Motor neuron (in vitro differentiated cells): ENCODE data around the gene CHN2. TPM values are rescaled to one million over a fixed set of nuclear protein-coding genes. Genes with fewer than 3 reads are reported as not detected.

Experiments used
- ATAC-seq, 8 experiments: fragments of 200-7000 bp; cut with Tn5 transposase; replicated peaks in 6 of 8; 2 replicates each; pipeline ENCODE4 v1.8.0; 2021; ENCODE audit warnings: mild to moderate bottlenecking in 8 of 8, moderate library complexity in 8 of 8
- H3K27ac ChIP-seq, 2 donors: fragments of 250-450 bp; sonication (Bioruptor Pico); 2 replicates each; pipeline ENCODE4 v1.9.0; 2021; ENCODE audit warnings: antibody characterized with exemption in 2 of 2, mild to moderate bottlenecking in 2 of 2, moderate library complexity in 1 of 2
- H3K4me1 ChIP-seq, 2 donors: fragments of 250-450 bp; sonication (Bioruptor Pico); replicated peaks in 1 of 2; 2 replicates each; pipeline ENCODE4 v1.6.1; 2021; ENCODE audit warnings: antibody characterized with exemption in 2 of 2, mild to moderate bottlenecking in 2 of 2, moderate library complexity in 1 of 2
- H3K4me3 ChIP-seq, 5 donors: fragments of 250-450 bp; sonication (Bioruptor Pico); 2 replicates each; pipeline ENCODE4 v1.9.0; 2021; ENCODE audit warnings: antibody characterized with exemption in 5 of 5, mild to moderate bottlenecking in 5 of 5, moderate library complexity in 4 of 5
- WGBS, 10 experiments: fragments of 450-650 bp; shearing (Covaris generic); methylation state at CpG; one replicate each; pipeline ENCODE4 v1.0.0; 2022; 5-methylcytosine and 5-hydroxymethylcytosine counted together
- in situ Hi-C, 9 experiments: fragments of 400-800 bp; cut with MboI; loops; one replicate each; pipeline ENCODE4 v1.15.0; 2021; ENCODE audit warnings: low sequenced_read_pairs in 9 of 9, low pct_unique_long_range_greater_than_20kb in 2 of 9; ENCODE audit not compliant: unreplicated experiment in 9 of 9
- total RNA-seq, 8 experiments: library from RNA; unstranded; fragments of 300-600 nt; gene quantifications; 2 replicates each; pipeline versions ENCODE4 v1.2.3 to v1.2.4, GENCODE V29; 2022

The CHN2 gene
- total RNA-seq, 8 experiments from 2014 or later = 2.6 to 28.8 (median 14.8) TPM

GRCh38 chr7:29274146-29275017 lies 79.8 kb downstream of the CHN2 start:
- peak in 7 of 8 experiments; percentile 60 to 75 (median 68) for ATAC-seq
- in situ Hi-C loops = no loop called here
- WGBS, 10 experiments = 19 to 91% (median 59%) methylated on average over 2 to 9 of the region's 11 CpGs
- peaks cover 30 to 37% of the 10 kb centered on the region in 2 donors for H3K4me1 ChIP-seq
- no peak overlapping the region for H3K27ac ChIP-seq
- no peak overlapping the region for H3K4me3 ChIP-seq

GRCh38 chr7:29275018-29275318 lies 80.4 kb downstream of the CHN2 start:
- no peak overlapping the region for H3K4me3 ChIP-seq
- H3K4me1 ChIP-seq = peaks cover 30 to 37% of the 10 kb centered on the region in 2 donors
- H3K27ac ChIP-seq = no peak overlapping the region
- no peak for ATAC-seq
- WGBS, 10 experiments = 80 to 100% (median 100%) methylated on average over 1 to 2 of the region's 2 CpGs; no CpG with 5 or more reads in 3 of the 10 experiments
- in situ Hi-C loops = no loop called here

GRCh38 chr7:29275493-29275892 lies 80.9 kb downstream of the CHN2 start:
- in situ Hi-C loops = no loop called here
- ATAC-seq = no peak
- Histone ChIP-seq H3K4me3 (no peak overlapping the region), H3K4me1 (peaks cover 30 to 37% of the 10 kb centered on the region in 2 donors), H3K27ac (no peak overlapping the region)
- 53 to 100% (median 88%) methylated on average over 1 to 3 of the region's 4 CpGs; no CpG with 5 or more reads in 2 of the 10 experiments for WGBS, 10 experiments

- Histone ChIP-seq H3K4me3 (no peak overlapping the region), H3K4me1 (peaks cover 29 to 35% of the 10 kb centered on the region in 2 donors), H3K27ac (no peak overlapping the region)
- ATAC-seq = peak in 3 of 8 experiments; percentile 47 to 54 (median 50)
- 0 to 100% (median 27%) methylated on average over 1 to 2 of the region's 2 CpGs; no CpG with 5 or more reads in 2 of the 10 experiments for WGBS, 10 experiments
- in situ Hi-C loops = no loop called here
Observed at GRCh38 chr7:29276199-29276598, 81.6 kb downstream of the CHN2 start.

- H3K4me1 ChIP-seq = peaks cover 30 to 37% of the 10 kb centered on the region in 2 donors
- no peak overlapping the region for H3K4me3 ChIP-seq
- in situ Hi-C loops = no loop called here
- WGBS, 10 experiments = 42 to 100% (median 83%) methylated on average over 1 to 3 of the region's 4 CpGs; no CpG with 5 or more reads in 3 of the 10 experiments
- no peak for ATAC-seq
- H3K27ac ChIP-seq = no peak overlapping the region
Observed at GRCh38 chr7:29276806-29277205, 82.2 kb downstream of the CHN2 start.

- WGBS, 10 experiments = 68 to 100% (median 88%) methylated on average over 1 to 6 of the region's 6 CpGs; no CpG with 5 or more reads in 4 of the 10 experiments
- H3K4me1 ChIP-seq = peaks cover 34 to 40% of the 10 kb centered on the region in 2 donors
- no peak for ATAC-seq
- no peak overlapping the region for H3K4me3 ChIP-seq
- H3K27ac ChIP-seq = no peak overlapping the region
- in situ Hi-C loops = no loop called here
Observed at GRCh38 chr7:29277436-29278215, 83.1 kb downstream of the CHN2 start.

GRCh38 chr7:29278337-29279069 lies 83.9 kb downstream of the CHN2 start:
- peak in 1 of 8 experiments; percentile 15 for ATAC-seq
- in situ Hi-C loops = no loop called here
- Histone ChIP-seq H3K4me1 (peaks cover 34 to 41% of the 10 kb centered on the region in 2 donors), H3K4me3 (no peak overlapping the region), H3K27ac (no peak overlapping the region)
- WGBS, 10 experiments = 30 to 100% (median 82%) methylated on average over 1 to 7 of the region's 9 CpGs; no CpG with 5 or more reads in 1 of the 10 experiments

- peak in 5 of 8 experiments; percentile 97 to 100 (median 99) for ATAC-seq
- peak overlapping the region in 4 of 5 donors; percentile 1 to 16 (median 12) for H3K4me3 ChIP-seq
- 37 to 100% (median 86%) methylated on average over 1 to 7 of the region's 12 CpGs for WGBS, 10 experiments
- peak overlapping the region; percentile 86 to 87 for H3K27ac ChIP-seq
- in situ Hi-C loops = no loop called here
- peaks cover 19 to 22% of the 10 kb centered on the region in 2 donors for H3K4me1 ChIP-seq
Observed at GRCh38 chr7:29281782-29282541, 87.4 kb downstream of the CHN2 start.

- 65 to 100% (median 83%) methylated on average over 4 to 13 of the region's 13 CpGs for WGBS, 10 experiments
- Histone ChIP-seq H3K4me3 (no peak overlapping the region), H3K27ac (no peak overlapping the region), H3K4me1 (peaks cover 17 to 19% of the 10 kb centered on the region in 2 donors)
- in situ Hi-C loops = no loop called here
- ATAC-seq = no peak
Observed at GRCh38 chr7:29282819-29283414, 88.3 kb downstream of the CHN2 start.

- 38 to 100% (median 60%) methylated on average over 1 to 5 of the region's 6 CpGs; no CpG with 5 or more reads in 1 of the 10 experiments for WGBS, 10 experiments
- H3K4me3 ChIP-seq = no peak overlapping the region
- in situ Hi-C loops = no loop called here
- peaks cover 22 to 25% of the 10 kb centered on the region in 2 donors for H3K4me1 ChIP-seq
- H3K27ac ChIP-seq = no peak overlapping the region
- ATAC-seq = peak in 1 of 8 experiments; percentile 6
Observed at GRCh38 chr7:29284696-29285443, 90.3 kb downstream of the CHN2 start.

GRCh38 chr7:29285444-29285793 lies 90.8 kb downstream of the CHN2 start:
- in situ Hi-C loops = no loop called here
- H3K4me3 ChIP-seq = no peak overlapping the region
- peaks cover 24 to 25% of the 10 kb centered on the region in 2 donors for H3K4me1 ChIP-seq
- ATAC-seq = peak in 4 of 8 experiments; percentile 31 to 89 (median 80)
- H3K27ac ChIP-seq = no peak overlapping the region
- WGBS, 10 experiments = 0 to 100% (median 74%) methylated on average over 1 to 4 of the region's 4 CpGs; no CpG with 5 or more reads in 2 of the 10 experiments
